Putamen (tissue), 1 donor: ENCODE measurements around the gene OVCH1.
"Not testable (repeated sequence)": the region's sequence is repeated elsewhere in the genome, so short reads cannot be mapped to it uniquely, and the experiment has no call there.

Experiments
- DNase-seq: peaks from one replicate; pipeline ENCODE4 v3.0.0-alpha.2; 2016; ENCODE audit warnings: low spot score

Gene OVCH1

GRCh38 chr12:29414368-29414767 lies 83.1 kb downstream of the OVCH1 start:
- no peak for DNase-seq

- DNase-seq, result no peak
Measured at GRCh38 chr12:29405561-29405960, 91.9 kb downstream of the OVCH1 start.

- DNase-seq, result no peak
Measured at GRCh38 chr12:29403991-29404390, 93.5 kb downstream of the OVCH1 start.

GRCh38 chr12:29402437-29402836 lies 95.0 kb downstream of the OVCH1 start:
- no peak for DNase-seq

GRCh38 chr12:29398495-29398894 lies 99.0 kb downstream of the OVCH1 start:
- DNase-seq, result no peak

- no peak for DNase-seq
Measured at GRCh38 chr12:29396774-29397173, 100.7 kb downstream of the OVCH1 start.

- DNase-seq, result no peak
Measured at GRCh38 chr12:29395356-29395755, 102.1 kb downstream of the OVCH1 start.

GRCh38 chr12:29390419-29390818 lies 107.1 kb downstream of the OVCH1 start:
- DNase-seq, result not testable (repeated sequence)

GRCh38 chr12:29389295-29389919 lies 108.1 kb downstream of the OVCH1 start:
- DNase-seq, result no peak

GRCh38 chr12:29386084-29386680 lies 111.3 kb downstream of the OVCH1 start:
- not testable (repeated sequence) for DNase-seq

GRCh38 chr12:29385194-29385593 lies 112.3 kb downstream of the OVCH1 start:
- DNase-seq, result not testable (repeated sequence)

- DNase-seq, result no peak
Measured at GRCh38 chr12:29382251-29382650, 115.2 kb downstream of the OVCH1 start.

GRCh38 chr12:29380536-29381523 lies 116.7 kb downstream of the OVCH1 start, which contains the start of gene ERGIC2:
ERGIC2 (minus strand) TSS chr12:29381172; CDS start chr12:29371633, 9,539 bp downstream.
- peak; percentile 95 for DNase-seq
